ENCODE data around the gene SPOCK1.

The SPOCK1 gene

GRCh38 chr5:137054335-137054734 is 444.8 kb downstream of the SPOCK1 start:
- in situ Hi-C loops (cut with MboI; ENCODE audit: low pct_unique_long_range_greater_than_20kb, low sequenced_read_pairs, unreplicated experiment): no loop called here
- TF ChIP-seq, protein P1, sequence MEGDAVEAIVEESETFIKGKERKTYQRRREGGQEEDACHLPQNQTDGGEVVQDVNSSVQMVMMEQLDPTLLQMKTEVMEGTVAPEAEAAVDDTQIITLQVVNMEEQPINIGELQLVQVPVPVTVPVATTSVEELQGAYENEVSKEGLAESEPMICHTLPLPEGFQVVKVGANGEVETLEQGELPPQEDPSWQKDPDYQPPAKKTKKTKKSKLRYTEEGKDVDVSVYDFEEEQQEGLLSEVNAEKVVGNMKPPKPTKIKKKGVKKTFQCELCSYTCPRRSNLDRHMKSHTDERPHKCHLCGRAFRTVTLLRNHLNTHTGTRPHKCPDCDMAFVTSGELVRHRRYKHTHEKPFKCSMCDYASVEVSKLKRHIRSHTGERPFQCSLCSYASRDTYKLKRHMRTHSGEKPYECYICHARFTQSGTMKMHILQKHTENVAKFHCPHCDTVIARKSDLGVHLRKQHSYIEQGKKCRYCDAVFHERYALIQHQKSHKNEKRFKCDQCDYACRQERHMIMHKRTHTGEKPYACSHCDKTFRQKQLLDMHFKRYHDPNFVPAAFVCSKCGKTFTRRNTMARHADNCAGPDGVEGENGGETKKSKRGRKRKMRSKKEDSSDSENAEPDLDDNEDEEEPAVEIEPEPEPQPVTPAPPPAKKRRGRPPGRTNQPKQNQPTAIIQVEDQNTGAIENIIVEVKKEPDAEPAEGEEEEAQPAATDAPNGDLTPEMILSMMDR (IDR thresholded peaks at IDR 0.05; ENCODE audit: extremely low read depth, insufficient read depth, missing control alignments): no peak
- no peak for DNase-seq (ENCODE audit: low spot score)

DNA sequence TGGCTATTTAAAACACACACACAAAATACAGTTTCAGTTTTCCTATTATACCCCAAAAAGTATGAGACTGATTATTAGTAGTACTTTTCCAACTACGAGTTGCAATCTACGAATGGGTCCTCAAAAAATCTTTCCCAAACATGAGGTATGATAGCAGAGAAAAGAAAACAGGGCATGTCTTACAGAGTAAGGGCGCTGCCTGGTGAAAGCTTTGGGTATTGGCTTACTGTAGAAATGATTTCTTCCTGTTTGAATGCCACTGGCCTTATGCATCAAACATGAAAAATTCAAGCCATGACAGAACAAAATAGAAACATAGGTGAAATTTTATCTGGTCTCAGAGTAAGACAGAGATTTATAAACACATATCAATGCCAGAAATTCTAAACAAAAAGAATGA is 448.0 kb downstream of the SPOCK1 start:
- in situ Hi-C loops (cut with MboI; ENCODE audit: low pct_unique_long_range_greater_than_20kb, low sequenced_read_pairs, unreplicated experiment): no loop called here
- TF ChIP-seq, protein P1 (IDR thresholded peaks at IDR 0.05; ENCODE audit: extremely low read depth, insufficient read depth, missing control alignments): no peak
- DNase-seq (ENCODE audit: low spot score): no peak

GRCh38 chr5:137040641-137041340 is 458.3 kb downstream of the SPOCK1 start:
- in situ Hi-C loops (cut with MboI; ENCODE audit: low pct_unique_long_range_greater_than_20kb, low sequenced_read_pairs, unreplicated experiment): no loop called here
- no peak for DNase-seq (ENCODE audit: low spot score)
- TF ChIP-seq, protein P1 (IDR thresholded peaks at IDR 0.05; ENCODE audit: extremely low read depth, insufficient read depth, missing control alignments): no peak

GRCh38 chr5:137040024-137040423 is 459.1 kb downstream of the SPOCK1 start:
- no peak for DNase-seq (ENCODE audit: low spot score)
- in situ Hi-C loops (cut with MboI; ENCODE audit: low pct_unique_long_range_greater_than_20kb, low sequenced_read_pairs, unreplicated experiment): no loop called here

GRCh38 chr5:137037848-137038247 is 461.3 kb downstream of the SPOCK1 start:
- peak; percentile 1 for DNase-seq (ENCODE audit: low spot score)
- in situ Hi-C loops (cut with MboI; ENCODE audit: low pct_unique_long_range_greater_than_20kb, low sequenced_read_pairs, unreplicated experiment): no loop called here
- TF ChIP-seq, protein P1 (IDR thresholded peaks at IDR 0.05; ENCODE audit: extremely low read depth, insufficient read depth, missing control alignments): no peak

More at GRCh38 chr5:137040024-137040423, 459.1 kb downstream of the SPOCK1 start:
- TF ChIP-seq, protein P1 (IDR thresholded peaks at IDR 0.05; ENCODE audit: extremely low read depth, insufficient read depth, missing control alignments): no peak

DNA sequence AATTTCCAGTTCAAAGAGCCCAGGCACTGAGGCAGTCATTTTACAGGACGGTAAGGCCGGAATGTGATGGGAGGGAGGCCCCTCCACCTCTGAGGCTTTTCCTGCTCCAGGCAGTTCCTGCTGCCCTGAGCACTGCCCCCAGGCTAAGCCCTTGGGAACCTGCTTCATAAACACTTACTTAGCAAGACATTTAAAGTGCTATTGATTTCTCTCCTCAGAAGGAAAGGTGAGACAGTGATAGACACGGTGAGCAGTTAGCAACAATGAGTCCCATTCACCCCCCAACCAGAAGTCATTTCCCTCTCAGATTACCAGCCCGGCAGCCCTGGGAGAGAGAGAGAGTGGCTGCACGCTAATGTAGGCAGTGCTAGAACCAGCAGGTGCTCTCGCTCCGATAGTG is 462.5 kb downstream of the SPOCK1 start:
- TF ChIP-seq, protein P1 (IDR thresholded peaks at IDR 0.05; ENCODE audit: extremely low read depth, insufficient read depth, missing control alignments): no peak
- DNase-seq (ENCODE audit: low spot score): no peak
- in situ Hi-C loops (cut with MboI; ENCODE audit: low pct_unique_long_range_greater_than_20kb, low sequenced_read_pairs, unreplicated experiment): no loop called here
